ENCODE results near the gene LRRC32. TPM values are rescaled to one million over a fixed set of nuclear protein-coding genes. Genes with fewer than 3 reads are reported as not detected.

LRRC32 gene
- total RNA-seq, 2 experiments from 2014 or later, result 11.2 to 12.3 TPM

DNA sequence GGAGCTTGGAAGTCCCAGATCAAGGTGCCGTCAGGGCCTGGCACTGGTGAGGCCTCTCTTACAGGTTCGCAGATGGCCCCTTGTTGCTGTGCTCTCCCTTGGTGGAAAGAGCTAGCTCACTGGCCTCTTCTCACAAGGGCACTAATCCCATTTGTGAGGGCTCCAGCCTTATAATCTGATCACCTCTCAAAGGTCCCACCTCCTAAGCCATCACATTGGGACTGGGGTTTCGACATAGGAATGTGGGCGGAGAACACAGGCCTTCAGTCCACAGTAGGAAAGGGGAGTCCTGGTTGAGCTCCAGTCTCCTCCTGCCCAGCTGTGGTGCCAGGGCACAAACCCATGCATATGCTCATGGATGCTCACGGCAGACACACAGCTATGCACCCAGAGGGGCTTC is 14.0 kb upstream of the LRRC32 start:
- no peak overlapping the region for H3K27ac Mint-ChIP-seq
- no peaks in the 10 kb centered on the region for H3K9me3 Mint-ChIP-seq
- intact Hi-C loops (cut with micrococcal nuclease), result loop anchor here (5.0 kb wide), 1 partner anchor 87 kb away; no protein-coding TSS in a partner anchor
- no peak for DNase-seq
- H3K27me3 Mint-ChIP-seq, result peaks cover 10% of the 10 kb centered on the region
- POLR2A ChIA-PET, result no interaction called here
- peaks cover 12% of the 10 kb centered on the region for H3K4me1 Mint-ChIP-seq (ENCODE audit: low read depth)
- no peaks in the 10 kb centered on the region for H3K36me3 Mint-ChIP-seq
- CTCF ChIA-PET, result interaction anchor here (0.7 to 1.2 kb wide), 3 partner anchors 14 to 37 kb away, joined by 3 read pairs; partner anchors contain the start of gene LRRC32
- H3K4me3 Mint-ChIP-seq, result no peak overlapping the region

DNA sequence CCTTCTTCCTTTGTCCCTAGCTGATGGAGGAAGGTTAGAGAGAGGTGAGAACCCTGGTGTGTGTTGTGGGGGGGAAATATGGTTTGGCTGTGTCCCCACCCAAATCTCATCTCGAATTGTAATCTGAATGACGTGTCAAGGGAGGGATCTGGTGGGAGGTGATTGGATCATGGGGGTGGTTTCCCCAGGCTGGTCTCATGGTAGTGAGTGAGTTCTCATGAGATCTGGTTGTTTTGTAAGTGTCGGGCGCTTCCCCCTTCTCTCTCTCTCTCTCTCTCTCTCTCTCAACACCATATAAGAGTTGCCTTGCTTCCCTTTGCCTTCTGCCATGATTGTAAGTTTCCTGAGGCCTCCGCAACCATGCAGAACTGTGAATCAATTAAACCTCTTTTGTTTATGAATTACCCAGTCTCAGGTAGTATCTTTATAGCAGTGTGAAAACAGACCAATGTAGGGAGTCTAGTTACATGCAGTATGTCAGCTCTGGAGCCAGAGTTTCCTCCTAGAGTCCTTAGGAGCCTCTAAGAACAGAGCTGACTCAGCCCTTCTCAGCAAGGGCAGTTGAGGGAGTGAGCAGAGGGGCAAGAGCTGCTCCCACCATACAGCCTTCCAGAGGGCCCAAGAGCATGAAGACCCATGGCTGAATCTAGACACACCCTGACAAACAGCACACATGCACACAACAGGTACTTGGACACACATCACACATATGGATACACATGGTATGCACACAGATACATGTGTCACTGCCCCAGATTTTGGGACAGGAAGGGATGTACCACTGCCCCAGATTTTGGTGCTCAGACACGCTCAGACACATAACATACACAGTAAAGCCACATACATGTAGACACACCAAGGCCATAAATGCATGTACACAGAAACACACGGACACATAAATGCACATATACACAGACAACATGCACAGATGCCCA is 12.9 kb upstream of the LRRC32 start:
- POLR2A ChIA-PET, result no interaction called here

DNA sequence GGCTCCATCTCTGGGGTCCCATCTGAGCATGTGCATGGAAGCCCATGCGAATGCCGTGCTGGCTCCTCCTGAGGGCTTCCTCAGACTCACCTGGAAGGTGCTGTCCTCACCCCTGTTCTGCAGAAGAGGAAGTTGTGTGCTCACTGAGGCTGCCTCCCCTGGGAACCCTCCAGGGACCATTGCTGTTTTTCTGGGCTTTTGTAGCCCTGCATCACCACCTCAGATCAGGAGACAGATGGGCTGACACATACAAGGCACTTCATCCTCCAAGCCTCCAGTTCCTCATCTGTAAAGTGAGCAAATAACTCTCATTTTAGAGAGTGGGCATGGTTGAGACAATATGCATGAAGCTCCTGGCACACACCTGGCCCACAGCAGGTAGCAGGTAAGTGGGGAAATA is 12.1 kb upstream of the LRRC32 start:
- intact Hi-C loops (cut with micrococcal nuclease), result loop anchor here (5.0 kb wide), 1 partner anchor 85 kb away; no protein-coding TSS in a partner anchor
- POLR2A ChIA-PET, result no interaction called here
- H3K4me3 Mint-ChIP-seq, result no peak overlapping the region

More for the DNA sequence above, 12.9 kb upstream of the LRRC32 start:
- Mint-ChIP-seq H3K4me1 (ENCODE audit: low read depth) (peaks cover 13% of the 10 kb centered on the region), H3K27me3 (peaks cover 10% of the 10 kb centered on the region), H3K36me3 (no peaks in the 10 kb centered on the region), H3K9me3 (no peaks in the 10 kb centered on the region), H3K27ac (no peak overlapping the region), H3K4me3 (no peak overlapping the region)
- no peak for DNase-seq
- intact Hi-C loops (cut with micrococcal nuclease), result loop anchor here (5.0 kb wide), 1 partner anchor 86 kb away; no protein-coding TSS in a partner anchor
- CTCF ChIA-PET, result interaction anchor here (0.6 to 1.8 kb wide), 3 partner anchors 15 to 184 kb away, joined by 3 to 4 read pairs (median 3); no protein-coding TSS in a partner anchor

GRCh38 chr11:76682106-76682505 is 11.6 kb upstream of the LRRC32 start:
- peaks cover 8% of the 10 kb centered on the region for H3K27me3 Mint-ChIP-seq
- peaks cover 19% of the 10 kb centered on the region for H3K4me1 Mint-ChIP-seq (ENCODE audit: low read depth)
- no peak overlapping the region for H3K4me3 Mint-ChIP-seq
- DNase-seq, result no peak
- no peaks in the 10 kb centered on the region for H3K9me3 Mint-ChIP-seq
- intact Hi-C loops (cut with micrococcal nuclease), result loop anchor here (5.0 kb wide), 1 partner anchor 85 kb away; no protein-coding TSS in a partner anchor
- H3K27ac Mint-ChIP-seq, result no peak overlapping the region
- ChIA-PET CTCF (interaction anchor here (0.8 to 1.8 kb wide), 10 partner anchors 10 to 475 kb away, joined by 3 to 9 read pairs (median 4); partner anchors contain the start of gene LRRC32), POLR2A (no interaction called here)
- H3K36me3 Mint-ChIP-seq, result no peaks in the 10 kb centered on the region

More for the DNA sequence above, 12.1 kb upstream of the LRRC32 start:
- H3K36me3 Mint-ChIP-seq, result no peaks in the 10 kb centered on the region
- H3K9me3 Mint-ChIP-seq, result no peaks in the 10 kb centered on the region
- peaks cover 8% of the 10 kb centered on the region for H3K27me3 Mint-ChIP-seq
- CTCF ChIA-PET, result interaction anchor here (0.6 to 1.8 kb wide), 4 partner anchors 84 to 474 kb away, joined by 3 to 9 read pairs (median 6); no protein-coding TSS in a partner anchor
- no peak overlapping the region for H3K27ac Mint-ChIP-seq
- H3K4me1 Mint-ChIP-seq (ENCODE audit: low read depth), result peaks cover 18% of the 10 kb centered on the region
- DNase-seq, result no peak

- POLR2A ChIA-PET, result no interaction called here
- no peaks in the 10 kb centered on the region for H3K36me3 Mint-ChIP-seq
- no peak overlapping the region for H3K27ac Mint-ChIP-seq
- intact Hi-C loops (cut with micrococcal nuclease), result loop anchor here (2.0 to 5.0 kb wide), 2 partner anchors 83 to 474 kb away; partner anchors contain the start of gene WNT11
- H3K27me3 Mint-ChIP-seq, result peaks cover 8% of the 10 kb centered on the region
- peaks cover 7% of the 10 kb centered on the region for H3K4me1 Mint-ChIP-seq (ENCODE audit: low read depth)
- no peak overlapping the region for H3K4me3 Mint-ChIP-seq
- CTCF ChIA-PET, result interaction anchor here (0.6 to 3.1 kb wide), 11 partner anchors 10 to 473 kb away, joined by 3 to 30 read pairs (median 3); no protein-coding TSS in a partner anchor
- DNase-seq, result peak; percentile 75
- no peaks in the 10 kb centered on the region for H3K9me3 Mint-ChIP-seq
These were observed 10.2 kb upstream of the LRRC32 start for GRCh38 chr11:76680518-76681425.

DNA sequence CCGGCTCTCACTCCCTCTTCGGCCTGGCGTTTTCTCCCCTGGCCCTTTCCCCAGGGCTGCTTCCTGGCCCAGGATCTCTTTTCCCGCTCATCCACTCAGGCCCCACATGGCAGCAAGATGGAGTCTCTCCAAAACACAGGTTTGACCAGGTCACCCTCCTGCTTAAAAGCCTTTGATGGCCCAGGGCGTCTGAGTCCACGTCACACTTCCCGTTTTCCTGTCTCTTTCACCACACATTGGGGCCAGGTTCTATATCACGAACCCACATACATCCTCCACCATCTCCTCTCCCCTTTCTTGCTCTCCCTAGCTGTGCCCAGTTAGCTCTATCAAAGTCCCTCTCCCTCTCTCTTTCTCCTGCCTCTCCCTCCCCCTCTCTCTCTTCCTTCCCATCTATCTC is 7.8 kb upstream of the LRRC32 start:
- intact Hi-C loops (cut with micrococcal nuclease), result no loop called here
- ChIA-PET CTCF (interaction anchor here (1.3 to 3.1 kb wide), 2 partner anchors 80 to 202 kb away, joined by 4 to 30 read pairs; no protein-coding TSS in a partner anchor), POLR2A (no interaction called here)
- no peak for DNase-seq
- H3K9me3 Mint-ChIP-seq, result no peaks in the 10 kb centered on the region
- no peaks in the 10 kb centered on the region for H3K36me3 Mint-ChIP-seq
- H3K27me3 Mint-ChIP-seq, result peaks cover 8% of the 10 kb centered on the region
- H3K4me1 Mint-ChIP-seq (ENCODE audit: low read depth), result peaks cover 9% of the 10 kb centered on the region
- H3K4me3 Mint-ChIP-seq, result no peak overlapping the region
- H3K27ac Mint-ChIP-seq, result peak overlapping the region; percentile 53

GRCh38 chr11:76677458-76677765 is 6.9 kb upstream of the LRRC32 start:
- Mint-ChIP-seq H3K36me3 (no peaks in the 10 kb centered on the region), H3K27ac (no peak overlapping the region), H3K9me3 (no peaks in the 10 kb centered on the region), H3K4me1 (ENCODE audit: low read depth) (peaks cover 17% of the 10 kb centered on the region), H3K27me3 (peaks cover 8% of the 10 kb centered on the region), H3K4me3 (no peak overlapping the region)
- ChIA-PET POLR2A (no interaction called here), CTCF (interaction anchor here (1.3 kb wide), 1 partner anchor 201 kb away, joined by 4 read pairs; no protein-coding TSS in a partner anchor)
- DNase-seq, result no peak
- intact Hi-C loops (cut with micrococcal nuclease), result no loop called here

GRCh38 chr11:76676636-76677457 is 6.3 kb upstream of the LRRC32 start:
- intact Hi-C loops (cut with micrococcal nuclease), result no loop called here
- no peak overlapping the region for H3K27ac Mint-ChIP-seq
- peaks cover 22% of the 10 kb centered on the region for H3K4me1 Mint-ChIP-seq (ENCODE audit: low read depth)
- H3K4me3 Mint-ChIP-seq, result no peak overlapping the region
- no peaks in the 10 kb centered on the region for H3K9me3 Mint-ChIP-seq
- no peaks in the 10 kb centered on the region for H3K36me3 Mint-ChIP-seq
- H3K27me3 Mint-ChIP-seq, result peaks cover 8% of the 10 kb centered on the region
- DNase-seq, result no peak
- ChIA-PET POLR2A (no interaction called here), CTCF (interaction anchor here (1.1 to 2.1 kb wide), 4 partner anchors 10 to 470 kb away, joined by 3 to 5 read pairs (median 4); no protein-coding TSS in a partner anchor)

DNA sequence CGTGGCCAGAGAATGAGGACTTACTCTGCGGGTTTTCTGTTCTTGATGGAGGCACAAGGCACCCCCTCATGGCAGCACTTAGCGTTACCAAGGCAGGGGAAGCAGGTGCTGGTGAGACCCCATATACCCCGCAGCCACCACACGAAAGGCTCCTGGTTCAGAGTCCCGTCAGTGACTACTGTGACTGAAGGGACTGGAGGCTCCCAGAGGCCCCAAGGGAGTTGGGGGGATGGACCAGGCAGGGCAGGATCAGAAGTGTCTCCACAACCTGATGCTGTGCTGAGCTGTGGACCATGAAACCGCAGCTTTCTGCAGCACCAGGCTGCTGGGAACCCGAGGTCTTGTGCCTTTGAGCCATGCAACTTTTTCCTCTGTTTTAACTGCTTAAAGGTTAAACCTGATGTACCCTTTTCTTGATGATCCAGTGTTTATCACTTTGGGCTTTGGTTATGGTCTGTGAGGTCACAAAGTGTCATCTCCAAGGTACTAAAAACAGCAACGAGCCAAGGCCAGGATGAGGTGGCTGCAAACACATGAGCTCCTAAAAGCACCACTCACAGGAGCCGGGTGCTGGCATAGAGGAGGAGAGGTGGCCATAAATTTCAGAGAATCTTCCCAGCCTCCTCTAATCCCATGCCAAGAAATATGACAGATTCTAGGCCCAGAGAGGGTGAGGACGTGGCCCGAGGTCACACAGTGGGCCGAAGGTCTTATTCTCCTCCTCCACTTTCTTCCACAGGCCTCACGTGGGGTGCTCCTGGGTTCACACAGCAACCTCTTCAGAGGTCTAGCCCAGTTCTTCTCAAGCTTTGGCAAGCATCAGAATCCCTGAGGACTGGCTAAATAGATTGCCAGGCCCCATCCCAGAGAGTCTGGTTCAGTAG is 4.2 kb upstream of the LRRC32 start:
- no peak overlapping the region for H3K4me3 Mint-ChIP-seq
- H3K27ac Mint-ChIP-seq, result no peak overlapping the region
- ChIA-PET CTCF (interaction anchor here (1.8 to 2.6 kb wide), 3 partner anchors 76 to 467 kb away, joined by 5 to 14 read pairs (median 5); no protein-coding TSS in a partner anchor), POLR2A (no interaction called here)
- H3K9me3 Mint-ChIP-seq, result no peaks in the 10 kb centered on the region
- H3K27me3 Mint-ChIP-seq, result peaks cover 13% of the 10 kb centered on the region
- no peaks in the 10 kb centered on the region for H3K36me3 Mint-ChIP-seq
- no peak for DNase-seq
- intact Hi-C loops (cut with micrococcal nuclease), result loop anchor here (5.0 kb wide), 2 partner anchors 122 to 232 kb away; no protein-coding TSS in a partner anchor
- peaks cover 34% of the 10 kb centered on the region for H3K4me1 Mint-ChIP-seq (ENCODE audit: low read depth)

Measured in activated CD4-positive, alpha-beta memory T cell treated with anti-CD3 and anti-CD28 coated beads for 36 hours (primary cell).